ENCODE measurements around the gene PPM1M.
"Not testable (repeated sequence)": the region's sequence is repeated elsewhere in the genome, so short reads cannot be mapped to it uniquely, and the experiment has no call there.

PPM1M gene

GRCh38 chr3:52256622-52257021 lies 11.1 kb downstream of the PPM1M start:
- no peak for DNase-seq
- Mint-ChIP-seq H3K36me3 (ENCODE audit: low read depth) (peaks cover 100% of the 10 kb centered on the region), H3K4me1 (ENCODE audit: low read depth) (peaks cover 92% of the 10 kb centered on the region), H3K4me3 (no peak overlapping the region), H3K27ac (peak overlapping the region; percentile 98), H3K9me3 (no peaks in the 10 kb centered on the region), H3K27me3 (no peaks in the 10 kb centered on the region)

GRCh38 chr3:52257911-52258310 lies 12.4 kb downstream of the PPM1M start:
- Mint-ChIP-seq H3K27ac (peak overlapping the region; percentile 98), H3K4me1 (ENCODE audit: low read depth) (peaks cover 94% of the 10 kb centered on the region), H3K9me3 (no peaks in the 10 kb centered on the region), H3K27me3 (no peaks in the 10 kb centered on the region), H3K4me3 (no peak overlapping the region), H3K36me3 (ENCODE audit: low read depth) (peaks cover 100% of the 10 kb centered on the region)
- DNase-seq, result no peak

- no peak for DNase-seq
- Mint-ChIP-seq H3K27ac (peak overlapping the region; percentile 98), H3K27me3 (no peaks in the 10 kb centered on the region), H3K4me1 (ENCODE audit: low read depth) (peaks cover 93% of the 10 kb centered on the region), H3K36me3 (ENCODE audit: low read depth) (peaks cover 100% of the 10 kb centered on the region), H3K4me3 (no peak overlapping the region), H3K9me3 (no peaks in the 10 kb centered on the region)
Measured at GRCh38 chr3:52259035-52259434, 13.5 kb downstream of the PPM1M start.

- peak overlapping the region; percentile 98 for H3K27ac Mint-ChIP-seq
- H3K27me3 Mint-ChIP-seq, result no peaks in the 10 kb centered on the region
- no peaks in the 10 kb centered on the region for H3K9me3 Mint-ChIP-seq
- no peak overlapping the region for H3K4me3 Mint-ChIP-seq
- peaks cover 100% of the 10 kb centered on the region for H3K36me3 Mint-ChIP-seq (ENCODE audit: low read depth)
- no peak for DNase-seq
- H3K4me1 Mint-ChIP-seq (ENCODE audit: low read depth), result peaks cover 93% of the 10 kb centered on the region
Measured at GRCh38 chr3:52259448-52259847, 13.9 kb downstream of the PPM1M start.

- DNase-seq, result no peak
- Mint-ChIP-seq H3K4me1 (ENCODE audit: low read depth) (peaks cover 87% of the 10 kb centered on the region), H3K27me3 (no peaks in the 10 kb centered on the region), H3K27ac (peak overlapping the region; percentile 73), H3K9me3 (no peaks in the 10 kb centered on the region), H3K4me3 (no peak overlapping the region), H3K36me3 (ENCODE audit: low read depth) (peaks cover 99% of the 10 kb centered on the region)
Measured at GRCh38 chr3:52262447-52262846, 16.9 kb downstream of the PPM1M start.

GRCh38 chr3:52265387-52265786 lies 19.8 kb downstream of the PPM1M start:
- Mint-ChIP-seq H3K27me3 (no peaks in the 10 kb centered on the region), H3K27ac (peak overlapping the region; percentile 73), H3K9me3 (no peaks in the 10 kb centered on the region), H3K4me1 (ENCODE audit: low read depth) (peaks cover 88% of the 10 kb centered on the region), H3K4me3 (no peak overlapping the region), H3K36me3 (ENCODE audit: low read depth) (peaks cover 99% of the 10 kb centered on the region)
- no peak for DNase-seq

- H3K9me3 Mint-ChIP-seq, result no peaks in the 10 kb centered on the region
- H3K27ac Mint-ChIP-seq, result peak overlapping the region; percentile 97
- H3K4me1 Mint-ChIP-seq (ENCODE audit: low read depth), result peaks cover 89% of the 10 kb centered on the region
- H3K36me3 Mint-ChIP-seq (ENCODE audit: low read depth), result peaks cover 97% of the 10 kb centered on the region
- DNase-seq, result peak; percentile 67
- peak overlapping the region; percentile 48 for H3K4me3 Mint-ChIP-seq
- H3K27me3 Mint-ChIP-seq, result no peaks in the 10 kb centered on the region
Measured at GRCh38 chr3:52268036-52268435, 22.5 kb downstream of the PPM1M start.

GRCh38 chr3:52269776-52270175 lies 24.2 kb downstream of the PPM1M start:
- H3K4me3 Mint-ChIP-seq, result peak overlapping the region; percentile 74
- H3K4me1 Mint-ChIP-seq (ENCODE audit: low read depth), result peaks cover 90% of the 10 kb centered on the region
- no peaks in the 10 kb centered on the region for H3K27me3 Mint-ChIP-seq
- H3K9me3 Mint-ChIP-seq, result no peaks in the 10 kb centered on the region
- no peak for DNase-seq
- H3K27ac Mint-ChIP-seq, result peak overlapping the region; percentile 97
- peaks cover 97% of the 10 kb centered on the region for H3K36me3 Mint-ChIP-seq (ENCODE audit: low read depth)

- Mint-ChIP-seq H3K4me3 (peak overlapping the region; percentile 74), H3K9me3 (no peaks in the 10 kb centered on the region), H3K4me1 (ENCODE audit: low read depth) (peaks cover 89% of the 10 kb centered on the region), H3K36me3 (ENCODE audit: low read depth) (peaks cover 97% of the 10 kb centered on the region), H3K27me3 (no peaks in the 10 kb centered on the region), H3K27ac (peak overlapping the region; percentile 97)
- DNase-seq, result no peak
Measured at GRCh38 chr3:52270252-52270754, 24.7 kb downstream of the PPM1M start.

- not testable (repeated sequence) for H3K27me3 Mint-ChIP-seq, H3K9me3 Mint-ChIP-seq
- H3K4me3 Mint-ChIP-seq, result peak overlapping the region; percentile 74
- H3K27ac Mint-ChIP-seq, result peak overlapping the region; percentile 97
- peaks cover 99% of the 10 kb centered on the region for H3K36me3 Mint-ChIP-seq (ENCODE audit: low read depth)
- DNase-seq, result peak; percentile 26
- H3K4me1 Mint-ChIP-seq (ENCODE audit: low read depth), result peaks cover 81% of the 10 kb centered on the region
Measured at GRCh38 chr3:52272172-52272571, 26.6 kb downstream of the PPM1M start.

GRCh38 chr3:52272831-52273230 lies 27.3 kb downstream of the PPM1M start:
- H3K27ac Mint-ChIP-seq, result peak overlapping the region; percentile 97
- H3K4me1 Mint-ChIP-seq (ENCODE audit: low read depth), result peaks cover 74% of the 10 kb centered on the region
- no peaks in the 10 kb centered on the region for H3K27me3 Mint-ChIP-seq
- DNase-seq, result peak; percentile 35
- no peaks in the 10 kb centered on the region for H3K9me3 Mint-ChIP-seq
- peaks cover 98% of the 10 kb centered on the region for H3K36me3 Mint-ChIP-seq (ENCODE audit: low read depth)
- H3K4me3 Mint-ChIP-seq, result peak overlapping the region; percentile 89

- Mint-ChIP-seq H3K36me3 (ENCODE audit: low read depth) (peaks cover 96% of the 10 kb centered on the region), H3K27ac (peak overlapping the region; percentile 97)
Measured at GRCh38 chr3:52274781-52275180, 29.2 kb downstream of the PPM1M start.

GRCh38 chr3:52277071-52277964 lies 31.8 kb downstream of the PPM1M start:
- peaks cover 93% of the 10 kb centered on the region for H3K36me3 Mint-ChIP-seq (ENCODE audit: low read depth)
- DNase-seq, result peak; percentile 85
- H3K9me3 Mint-ChIP-seq, result no peaks in the 10 kb centered on the region

More at GRCh38 chr3:52274781-52275180, 29.2 kb downstream of the PPM1M start:
- DNase-seq, result peak; percentile 27
- H3K9me3 Mint-ChIP-seq, H3K27me3 Mint-ChIP-seq: not testable (repeated sequence)
- Mint-ChIP-seq H3K4me3 (peak overlapping the region; percentile 89), H3K4me1 (ENCODE audit: low read depth) (peaks cover 67% of the 10 kb centered on the region)

GRCh38 chr3:52277972-52278509 lies 32.5 kb downstream of the PPM1M start:
- Mint-ChIP-seq H3K27ac (peak overlapping the region; percentile 97), H3K27me3 (no peaks in the 10 kb centered on the region), H3K36me3 (ENCODE audit: low read depth) (peaks cover 89% of the 10 kb centered on the region), H3K9me3 (no peaks in the 10 kb centered on the region), H3K4me3 (peak overlapping the region; percentile 89), H3K4me1 (ENCODE audit: low read depth) (peaks cover 64% of the 10 kb centered on the region)
- no peak for DNase-seq

More at GRCh38 chr3:52277071-52277964, 31.8 kb downstream of the PPM1M start:
- Mint-ChIP-seq H3K27me3 (no peaks in the 10 kb centered on the region), H3K27ac (peak overlapping the region; percentile 97), H3K4me1 (ENCODE audit: low read depth) (peaks cover 65% of the 10 kb centered on the region), H3K4me3 (peak overlapping the region; percentile 89)
